IPS-18a (cell line): Measurements from ENCODE around the gene ARHGEF6.

Experiments used
- H3K27ac ChIP-seq: one replicate; pipeline ENCODE4 v1.5.1; 2013; ENCODE audit warnings: low read length
- H3K27me3 ChIP-seq: one replicate; pipeline ENCODE4 v1.6.1; 2013; ENCODE audit warnings: mild to moderate bottlenecking, low read length; ENCODE audit not compliant: control insufficient read depth, insufficient read depth
- H3K36me3 ChIP-seq: one replicate; pipeline ENCODE4 v1.6.1; 2013; ENCODE audit warnings: low read depth, low read length; ENCODE audit not compliant: control insufficient read depth
- H3K4me1 ChIP-seq: one replicate; pipeline ENCODE4 v1.6.1; 2013; ENCODE audit warnings: low read depth, low read length; ENCODE audit not compliant: control insufficient read depth
- H3K4me3 ChIP-seq: one replicate; pipeline ENCODE4 v1.5.1; 2013; ENCODE audit warnings: low read length
- H3K9ac ChIP-seq: one replicate; pipeline ENCODE4 v1.6.1; 2013; ENCODE audit warnings: mild to moderate bottlenecking, low read length, moderate library complexity
- H3K9me3 ChIP-seq: one replicate; pipeline ENCODE4 v1.6.1; 2013; ENCODE audit warnings: low read depth, low read length; ENCODE audit not compliant: control insufficient read depth

ARHGEF6 gene

GRCh38 chrX:136659174-136659573 lies 121.6 kb downstream of the ARHGEF6 start:
- H3K36me3 ChIP-seq, result no peaks in the 10 kb centered on the region
- H3K4me3 ChIP-seq, result no peak overlapping the region
- no peak overlapping the region for H3K9ac ChIP-seq
- peaks cover 9% of the 10 kb centered on the region for H3K9me3 ChIP-seq
- H3K4me1 ChIP-seq, result no peaks in the 10 kb centered on the region
- no peaks in the 10 kb centered on the region for H3K27me3 ChIP-seq
- H3K27ac ChIP-seq, result no peak overlapping the region

- no peaks in the 10 kb centered on the region for H3K4me1 ChIP-seq
These were observed 122.6 kb downstream of the ARHGEF6 start for GRCh38 chrX:136658151-136658550.

DNA sequence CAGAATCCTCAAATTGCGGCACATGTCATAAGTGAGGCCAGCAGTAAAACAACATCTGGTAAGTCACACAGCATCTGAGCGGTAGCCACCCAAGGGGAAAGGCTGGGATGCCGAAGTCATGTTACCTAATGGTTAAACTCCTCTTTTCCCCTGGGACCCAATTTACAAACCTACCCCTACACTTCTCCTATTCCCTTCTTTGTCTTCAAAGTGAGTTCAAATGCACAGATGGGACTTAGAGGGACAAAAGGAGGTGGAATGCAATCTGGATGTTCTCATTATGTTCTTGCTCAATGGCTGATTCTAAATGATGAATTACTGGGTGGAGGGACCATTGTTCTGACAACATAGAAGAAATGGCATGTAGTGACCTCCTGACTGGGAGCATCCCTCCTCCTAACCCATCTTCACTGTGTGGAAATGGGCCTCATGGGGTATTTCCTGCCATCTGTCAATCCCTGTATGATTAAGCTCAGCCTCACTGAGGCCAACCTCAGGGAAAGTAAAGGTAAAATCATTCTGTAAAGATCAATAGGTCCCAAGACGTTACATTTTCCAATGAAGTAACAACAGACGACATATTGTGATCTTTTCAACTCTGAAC lies 124.3 kb downstream of the ARHGEF6 start:
- Histone ChIP-seq H3K27me3 (no peaks in the 10 kb centered on the region), H3K4me1 (no peaks in the 10 kb centered on the region), H3K4me3 (no peak overlapping the region), H3K36me3 (no peaks in the 10 kb centered on the region), H3K9ac (no peak overlapping the region), H3K9me3 (peaks cover 9% of the 10 kb centered on the region), H3K27ac (no peak overlapping the region)

More at GRCh38 chrX:136658151-136658550, 122.6 kb downstream of the ARHGEF6 start:
- Histone ChIP-seq H3K4me3 (no peak overlapping the region), H3K27me3 (no peaks in the 10 kb centered on the region), H3K27ac (no peak overlapping the region), H3K9ac (no peak overlapping the region), H3K36me3 (no peaks in the 10 kb centered on the region), H3K9me3 (peaks cover 9% of the 10 kb centered on the region)

- no peak overlapping the region for H3K27ac ChIP-seq
- peaks cover 4% of the 10 kb centered on the region for H3K4me1 ChIP-seq
- no peak overlapping the region for H3K9ac ChIP-seq
- H3K9me3 ChIP-seq, result peaks cover 10% of the 10 kb centered on the region
- no peaks in the 10 kb centered on the region for H3K36me3 ChIP-seq
- H3K4me3 ChIP-seq, result no peak overlapping the region
- H3K27me3 ChIP-seq, result no peaks in the 10 kb centered on the region
These were observed 127.7 kb downstream of the ARHGEF6 start for GRCh38 chrX:136652822-136653723.

GRCh38 chrX:136650811-136651210 lies 129.9 kb downstream of the ARHGEF6 start:
- Histone ChIP-seq H3K9ac (no peak overlapping the region), H3K4me3 (no peak overlapping the region), H3K36me3 (no peaks in the 10 kb centered on the region), H3K9me3 (peaks cover 12% of the 10 kb centered on the region), H3K27ac (no peak overlapping the region), H3K27me3 (no peaks in the 10 kb centered on the region), H3K4me1 (peaks cover 4% of the 10 kb centered on the region)

- H3K9me3 ChIP-seq, result peaks cover 19% of the 10 kb centered on the region
- H3K36me3 ChIP-seq, result no peaks in the 10 kb centered on the region
- H3K27ac ChIP-seq, result no peak within 1 kb of the TSS
- H3K9ac ChIP-seq, result no peak within 1 kb of the TSS
- no peaks in the 10 kb centered on the region for H3K27me3 ChIP-seq
- peaks cover 4% of the 10 kb centered on the region for H3K4me1 ChIP-seq
- no peak within 1 kb of the TSS for H3K4me3 ChIP-seq
These were observed 132.9 kb downstream of the ARHGEF6 start, which contains the start of gene CD40LG for GRCh38 chrX:136647677-136648360. TSS of gene CD40LG (plus strand) at chrX:136648158. CDS start at chrX:136648249, 91 bp downstream.

- Histone ChIP-seq H3K4me3 (no peak overlapping the region), H3K36me3 (no peaks in the 10 kb centered on the region), H3K27me3 (no peaks in the 10 kb centered on the region), H3K27ac (no peak overlapping the region), H3K9ac (no peak overlapping the region), H3K4me1 (peaks cover 4% of the 10 kb centered on the region), H3K9me3 (peaks cover 20% of the 10 kb centered on the region)
These were observed 134.0 kb downstream of the ARHGEF6 start for GRCh38 chrX:136646602-136647239.

DNA sequence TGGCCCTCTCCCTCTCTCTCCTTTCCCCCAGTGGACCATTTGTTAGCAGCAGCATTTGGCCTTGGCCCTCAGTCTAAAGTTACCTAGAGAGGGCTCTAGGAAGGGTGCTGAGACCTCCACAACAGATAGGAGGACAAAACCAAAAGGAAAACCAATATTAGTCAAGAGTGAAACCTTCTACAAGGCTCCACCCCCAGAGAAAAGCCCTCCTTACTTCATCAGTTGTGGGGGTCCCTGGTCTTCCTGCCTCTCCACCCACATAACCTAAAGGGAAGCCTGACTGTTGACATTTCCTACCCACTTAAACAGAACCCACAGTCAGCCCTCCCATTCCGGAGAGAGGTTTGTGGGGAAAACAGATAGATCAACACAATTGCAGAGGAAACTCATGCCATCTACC lies 137.5 kb downstream of the ARHGEF6 start:
- H3K9ac ChIP-seq, result no peak overlapping the region

GRCh38 chrX:136639506-136640176 lies 141.1 kb downstream of the ARHGEF6 start:
- Histone ChIP-seq H3K4me3 (no peak overlapping the region), H3K27ac (no peak overlapping the region), H3K27me3 (no peaks in the 10 kb centered on the region), H3K9ac (no peak overlapping the region), H3K4me1 (peaks cover 11% of the 10 kb centered on the region), H3K9me3 (peaks cover 19% of the 10 kb centered on the region), H3K36me3 (no peaks in the 10 kb centered on the region)

More for the DNA sequence above, 137.5 kb downstream of the ARHGEF6 start:
- no peak overlapping the region for H3K4me3 ChIP-seq
- peaks cover 21% of the 10 kb centered on the region for H3K9me3 ChIP-seq
- H3K4me1 ChIP-seq, result no peaks in the 10 kb centered on the region
- no peaks in the 10 kb centered on the region for H3K27me3 ChIP-seq
- H3K27ac ChIP-seq, result no peak overlapping the region
- no peaks in the 10 kb centered on the region for H3K36me3 ChIP-seq

DNA sequence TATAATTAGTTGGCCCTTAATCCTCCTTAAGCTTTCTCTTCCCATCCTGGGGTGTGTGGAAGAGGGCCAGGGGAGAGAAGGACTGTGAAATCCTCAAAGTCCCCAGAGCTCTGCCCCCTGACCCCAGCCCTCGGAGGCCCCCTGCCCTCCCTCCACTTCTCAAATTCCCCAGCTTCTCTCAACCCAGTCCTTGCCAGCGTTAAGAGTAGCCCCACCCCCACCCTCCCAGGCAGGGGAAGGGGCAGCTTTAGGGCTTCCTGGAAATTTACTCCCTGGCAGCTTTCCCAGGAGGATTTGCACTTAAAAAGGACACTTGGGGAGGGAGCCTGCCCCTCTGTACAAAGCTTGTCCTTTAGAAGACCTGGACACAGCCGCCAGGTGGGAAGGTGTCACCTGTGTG lies 144.6 kb downstream of the ARHGEF6 start:
- Histone ChIP-seq H3K4me3 (no peak overlapping the region), H3K9ac (no peak overlapping the region), H3K36me3 (no peaks in the 10 kb centered on the region), H3K4me1 (peaks cover 11% of the 10 kb centered on the region), H3K27me3 (no peaks in the 10 kb centered on the region), H3K27ac (no peak overlapping the region), H3K9me3 (peaks cover 17% of the 10 kb centered on the region)

DNA sequence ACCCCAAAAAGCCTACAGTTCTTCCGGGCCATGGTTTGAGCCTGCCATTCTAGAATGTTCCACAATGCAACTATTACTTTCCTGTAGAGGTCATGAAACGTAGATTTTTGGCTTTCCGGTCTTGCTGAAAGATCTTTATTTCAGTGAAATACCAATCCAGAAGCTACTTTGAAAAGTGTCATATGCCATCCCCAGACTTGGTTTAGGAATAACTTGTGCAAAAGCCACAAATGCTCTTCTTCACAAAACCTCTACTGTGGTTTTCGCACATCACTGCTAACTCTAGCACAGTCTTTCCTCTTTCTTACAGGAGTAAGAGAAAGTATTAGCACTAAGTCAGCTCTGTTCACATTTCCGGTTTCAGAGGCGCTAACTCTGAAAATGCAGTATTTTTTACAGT lies 145.5 kb downstream of the ARHGEF6 start:
- Histone ChIP-seq H3K36me3 (no peaks in the 10 kb centered on the region), H3K9me3 (peaks cover 16% of the 10 kb centered on the region), H3K4me1 (peaks cover 11% of the 10 kb centered on the region), H3K4me3 (no peak overlapping the region), H3K27me3 (no peaks in the 10 kb centered on the region), H3K9ac (no peak overlapping the region), H3K27ac (no peak overlapping the region)
